Endothelial cell of umbilical vein (primary cell): ENCODE data around the gene FSIP1. TPM values are rescaled to one million over a fixed set of nuclear protein-coding genes. Genes with fewer than 3 reads are reported as not detected.

Experiments used
- BruUV-seq: library from RNA; stranded (reverse); fragments of 400-500 nt; replicated peaks from 2 replicates; lab custom pipeline; 2021; lab: Mats Ljungman, UMichigan
- CTCF ChIA-PET: fragments of 300-600, 350-600 bp; sonication (Branson Sonifier 250); formaldehyde crosslinking; loops from one replicate; lab custom pipeline; 2021; ENCODE audit warnings: antibody characterized with exemption, inconsistent platforms; lab: Charles Lee
- POLR2A ChIA-PET: fragments of 300-600, 350-600 bp; sonication (Branson Sonifier 250); formaldehyde crosslinking; loops from one replicate; lab custom pipeline; 2021; ENCODE audit warnings: antibody characterized with exemption, inconsistent platforms; lab: Charles Lee
- DNase-seq: peaks from one replicate; pipeline ENCODE4 v3.0.0-alpha.2; 2011; ENCODE audit warnings: low read depth, low spot score
- FAIRE-seq: peaks from 2 replicates; lab custom pipeline; 2011; peaks lifted over from hg19 to GRCh38; lab: Jason Lieb, UNC
- H2AFZ ChIP-seq: 2 replicates; pipeline ENCODE4 v1.6.0; 2012; ENCODE audit warnings: low read depth, low read length, control low read depth, inconsistent platforms
- H3K27ac ChIP-seq: 2 replicates; pipeline ENCODE4 v1.5.1; 2011; ENCODE audit warnings: low read depth, mild to moderate bottlenecking, control low read depth, low read length, moderate library complexity; ENCODE audit not compliant: insufficient read depth
- H3K27me3 ChIP-seq, 2 experiments: 2 replicates each; pipeline versions ENCODE4 v1.6.0 to v1.6.1; 2011; ENCODE audit warnings: low read length in 2 of 2, mixed read lengths in 1 of 2; ENCODE audit not compliant: control insufficient read depth in 2 of 2, insufficient read depth in 2 of 2
- H3K36me3 ChIP-seq, 2 experiments: 2 replicates in 1 of 2; 3 replicates in 1 of 2; pipeline ENCODE4 v1.5.1; 2011; ENCODE audit warnings: low read length in 2 of 2, mild to moderate bottlenecking in 1 of 2, moderate library complexity in 1 of 2; ENCODE audit not compliant: control insufficient read depth in 2 of 2, insufficient read depth in 2 of 2; ENCODE audit errors: extremely low read depth in 1 of 2
- H3K4me1 ChIP-seq: 3 replicates; pipeline ENCODE4 v1.5.1; 2011; ENCODE audit warnings: mild to moderate bottlenecking, low read length; ENCODE audit not compliant: control insufficient read depth, insufficient read depth; ENCODE audit errors: extremely low read depth
- H3K4me2 ChIP-seq: 2 replicates; pipeline ENCODE4 v1.6.1; 2011; ENCODE audit warnings: low read length, control low read depth, mixed read lengths; ENCODE audit not compliant: insufficient read depth
- H3K4me3 ChIP-seq, 3 experiments: fragments of 200-600 bp in 1 of 3; sonication (generic), shearing (Covaris generic) in 1 of 3; replicated peaks in 1 of 3; 2 replicates each; pipeline ENCODE4 v1.5.1; 2011 to 2016; ENCODE audit warnings: control low read depth in 3 of 3, low read length in 3 of 3, mild to moderate bottlenecking in 2 of 3, inconsistent platforms in 1 of 3, low read depth in 1 of 3, moderate library complexity in 1 of 3; ENCODE audit not compliant: insufficient read depth in 1 of 3
- H3K79me2 ChIP-seq: 2 replicates; pipeline ENCODE4 v1.6.0; 2012; ENCODE audit warnings: low read length, inconsistent platforms; ENCODE audit not compliant: control insufficient read depth, insufficient read depth
- H3K9ac ChIP-seq: replicated peaks from 2 replicates; pipeline ENCODE3; 2011; ENCODE audit warnings: low read length, control low read depth; ENCODE audit not compliant: insufficient read depth; ENCODE audit errors: extremely low read depth
- H3K9me1 ChIP-seq: replicated peaks from 3 replicates; pipeline ENCODE4 v1.6.0; 2011; ENCODE audit warnings: mild to moderate bottlenecking, low read length; ENCODE audit not compliant: control insufficient read depth, insufficient read depth; ENCODE audit errors: extremely low read depth
- H3K9me3 ChIP-seq: replicated peaks from 2 replicates; pipeline ENCODE4 v1.5.1; 2012; ENCODE audit warnings: low read length, inconsistent platforms; ENCODE audit not compliant: control insufficient read depth, insufficient read depth
- H4K20me1 ChIP-seq: replicated peaks from 2 replicates; pipeline ENCODE3; 2011; ENCODE audit warnings: mild to moderate bottlenecking, low read length; ENCODE audit not compliant: control insufficient read depth, insufficient read depth; ENCODE audit errors: extremely low read depth
- CTCF ChIP-seq, 2 donors: IDR thresholded peaks; 1 replicate in 1 of 2; 2 replicates in 1 of 2; pipeline ENCODE4 v1.5.1; 2011; ENCODE audit warnings: low read length in 2 of 2, mild to moderate bottlenecking in 2 of 2, moderate library complexity in 2 of 2, control low read depth in 1 of 2, inconsistent platforms in 1 of 2, low read depth in 1 of 2; ENCODE audit not compliant: insufficient read depth in 1 of 2; ENCODE audit errors: extremely low read depth in 1 of 2
- EZH2 ChIP-seq: IDR thresholded peaks from 2 replicates; pipeline ENCODE4 v1.6.1; 2012; ENCODE audit warnings: borderline replicate concordance, low read depth, mild to moderate bottlenecking, moderate library complexity, low read length, inconsistent platforms; ENCODE audit not compliant: severe bottlenecking
- FOS ChIP-seq: IDR thresholded peaks from 2 replicates; pipeline ENCODE4 v1.6.1; 2011; ENCODE audit warnings: mild to moderate bottlenecking, low read length, moderate library complexity, borderline replicate concordance; ENCODE audit not compliant: insufficient read depth
- GATA2 ChIP-seq: IDR thresholded peaks from 2 replicates; pipeline ENCODE4 v1.7.0; 2011; ENCODE audit warnings: low read depth, mild to moderate bottlenecking, moderate library complexity, mixed read lengths, low read length; ENCODE audit not compliant: insufficient read length, insufficient read depth
- JUN ChIP-seq: IDR thresholded peaks from 2 replicates; pipeline ENCODE4 v1.6.1; 2011; ENCODE audit warnings: borderline replicate concordance, low read depth; ENCODE audit not compliant: insufficient read length, insufficient read depth
- MAX ChIP-seq: IDR thresholded peaks from 2 replicates; pipeline ENCODE4 v1.6.1; 2011; ENCODE audit not compliant: insufficient read depth, insufficient read length
- MYC ChIP-seq: IDR thresholded peaks from one replicate; pipeline ENCODE4 v1.6.1; 2011; ENCODE audit warnings: mild to moderate bottlenecking, low read depth, low read length
- POLR2A ChIP-seq: IDR thresholded peaks from 2 replicates; pipeline ENCODE4 v1.6.1; 2012; ENCODE audit warnings: low read depth, mild to moderate bottlenecking, control low read depth, low read length
- POLR2AphosphoS5 ChIP-seq: IDR thresholded peaks from 2 replicates; pipeline ENCODE4 v1.6.1; 2012; ENCODE audit warnings: low read depth, mild to moderate bottlenecking, control low read depth, low read length, moderate library complexity; ENCODE audit not compliant: insufficient read depth
- dilution Hi-C: fragments of 300-500 bp; cut with MboI; formaldehyde crosslinking; loops from one replicate; pipeline ENCODE4 v1.15.0; 2019; ENCODE audit warnings: low sequenced_read_pairs; ENCODE audit not compliant: extremely low pct_ligation_motif_present
- intact Hi-C: fragments of 100-400 bp; cut with micrococcal nuclease; formaldehyde crosslinking; loops from one replicate; pipeline ENCODE4 v1.10.0; 2022
- polyA plus RNA-seq, 4 experiments: library from polyadenylated mRNA; depleted of rRNA in 3 of 4; stranded (reverse) in 3 of 4; unstranded in 1 of 4; fragments of >200 nt; gene quantifications; 2 replicates each; pipeline versions ENCODE4 v1.2.1 to v1.2.3, GENCODE V29; 2011 to 2012; ENCODE audit warnings: missing spikeins in 1 of 4
- total RNA-seq: library from RNA; stranded (reverse); gene quantifications from 2 replicates; pipeline ENCODE4 v1.2.3, GENCODE V29; 2021

The FSIP1 gene
- total and polyA plus RNA-seq, 2 donors (not counting 3 experiments of a cell fraction or from before 2014, with no cell fraction given) = 0.23 to 1.1 TPM

- FAIRE-seq (no peak), DNase-seq (no peak)
- ChIA-PET POLR2A (no interaction called here), CTCF (interaction anchor here (1.0 to 3.7 kb wide), 4 partner anchors 13 to 89 kb away, joined by 3 to 23 read pairs (median 4); no protein-coding TSS in a partner anchor)
- intact Hi-C loops (no loop called here), dilution Hi-C loops (no loop called here)
- no peak for TF ChIP-seq MAX
- TF ChIP-seq JUN = no peak
- no peak for TF ChIP-seq MYC
- no peak for TF ChIP-seq CTCF (IDR thresholded peaks at IDR 0.05; ENCODE audit: extremely low read depth in 1 of 2, insufficient read depth in 1 of 2, low read depth in 1 of 2, low read length in 2 of 2)
- no peak for TF ChIP-seq FOS
- TF ChIP-seq EZH2 = no peak
- TF ChIP-seq GATA2 = no peak
- TF ChIP-seq POLR2A = no peak
- no peak for TF ChIP-seq POLR2AphosphoS5
- H3K9me3 ChIP-seq = no peaks in the 10 kb centered on the region
- no peaks in the 10 kb centered on the region for H3K27me3 ChIP-seq
- no peak overlapping the region for H3K9ac ChIP-seq
- no TSS peak for BruUV-seq
- no peak overlapping the region for H3K27ac ChIP-seq
- H3K4me3 ChIP-seq = no peak overlapping the region
- H4K20me1 ChIP-seq = no peaks in the 10 kb centered on the region
- peaks cover 17% of the 10 kb centered on the region for H3K4me1 ChIP-seq
- no peaks in the 10 kb centered on the region for H3K79me2 ChIP-seq
- no peak overlapping the region for H3K4me2 ChIP-seq
- H3K36me3 ChIP-seq = no peaks in the 10 kb centered on the region
- no peaks in the 10 kb centered on the region for H3K9me1 ChIP-seq
- no peak overlapping the region for H2AFZ ChIP-seq
Measured at GRCh38 chr15:39667382-39668127, 115.1 kb downstream of the FSIP1 start.
